COLO829 (cell line): ENCODE data around the gene FMN2.

Experiments
- DNase-seq: peaks from one replicate; pipeline ENCODE4 v3.0.0; 2012; ENCODE audit warnings: low spot score

FMN2 gene

GRCh38 chr1:240198376-240198775 lies 106.7 kb downstream of the FMN2 start:
- DNase-seq, result no peak

GRCh38 chr1:240199758-240200645 lies 108.3 kb downstream of the FMN2 start:
- DNase-seq, result no peak

GRCh38 chr1:240201931-240202330 lies 110.2 kb downstream of the FMN2 start:
- DNase-seq, result no peak

GRCh38 chr1:240207073-240207709 lies 115.5 kb downstream of the FMN2 start:
- no peak for DNase-seq

- DNase-seq, result no peak
These were observed 118.3 kb downstream of the FMN2 start for GRCh38 chr1:240210026-240210425.

GRCh38 chr1:240212556-240212955 lies 120.9 kb downstream of the FMN2 start:
- DNase-seq, result no peak

- no peak for DNase-seq
These were observed 125.7 kb downstream of the FMN2 start for GRCh38 chr1:240217403-240217802.

GRCh38 chr1:240219104-240219503 lies 127.4 kb downstream of the FMN2 start:
- no peak for DNase-seq

- DNase-seq, result no peak
These were observed 134.4 kb downstream of the FMN2 start for GRCh38 chr1:240226102-240226501.

GRCh38 chr1:240230816-240231215 lies 139.1 kb downstream of the FMN2 start:
- no peak for DNase-seq

- peak; percentile 91 for DNase-seq
These were observed 140.8 kb downstream of the FMN2 start for GRCh38 chr1:240232530-240232929.

GRCh38 chr1:240234485-240235210 lies 143.0 kb downstream of the FMN2 start:
- DNase-seq, result peak; percentile 65

- no peak for DNase-seq
These were observed 144.0 kb downstream of the FMN2 start for GRCh38 chr1:240235521-240236288.

- DNase-seq, result no peak
These were observed 145.6 kb downstream of the FMN2 start for GRCh38 chr1:240237305-240237721.

GRCh38 chr1:240239309-240239708 lies 147.6 kb downstream of the FMN2 start:
- DNase-seq, result no peak

GRCh38 chr1:240241278-240241677 lies 149.6 kb downstream of the FMN2 start:
- DNase-seq, result no peak

GRCh38 chr1:240242601-240243144 lies 151.0 kb downstream of the FMN2 start:
- DNase-seq, result peak; percentile 73

GRCh38 chr1:240244968-240245628 lies 153.4 kb downstream of the FMN2 start:
- DNase-seq, result no peak

GRCh38 chr1:240245629-240246020 lies 153.9 kb downstream of the FMN2 start:
- no peak for DNase-seq

- no peak for DNase-seq
These were observed 156.2 kb downstream of the FMN2 start for GRCh38 chr1:240247899-240248298.

- no peak for DNase-seq
These were observed 162.3 kb downstream of the FMN2 start for GRCh38 chr1:240254006-240254405.
